NCI-H1105 treated with DMSO at 0.1 percent for 48 hours (cell line): ENCODE data around the gene ATN1.

ENCODE experiments used
- DNase-seq: peaks from one replicate; lab custom pipeline; 2025; lab: John Stamatoyannopoulos, UW

ATN1 gene

DNA sequence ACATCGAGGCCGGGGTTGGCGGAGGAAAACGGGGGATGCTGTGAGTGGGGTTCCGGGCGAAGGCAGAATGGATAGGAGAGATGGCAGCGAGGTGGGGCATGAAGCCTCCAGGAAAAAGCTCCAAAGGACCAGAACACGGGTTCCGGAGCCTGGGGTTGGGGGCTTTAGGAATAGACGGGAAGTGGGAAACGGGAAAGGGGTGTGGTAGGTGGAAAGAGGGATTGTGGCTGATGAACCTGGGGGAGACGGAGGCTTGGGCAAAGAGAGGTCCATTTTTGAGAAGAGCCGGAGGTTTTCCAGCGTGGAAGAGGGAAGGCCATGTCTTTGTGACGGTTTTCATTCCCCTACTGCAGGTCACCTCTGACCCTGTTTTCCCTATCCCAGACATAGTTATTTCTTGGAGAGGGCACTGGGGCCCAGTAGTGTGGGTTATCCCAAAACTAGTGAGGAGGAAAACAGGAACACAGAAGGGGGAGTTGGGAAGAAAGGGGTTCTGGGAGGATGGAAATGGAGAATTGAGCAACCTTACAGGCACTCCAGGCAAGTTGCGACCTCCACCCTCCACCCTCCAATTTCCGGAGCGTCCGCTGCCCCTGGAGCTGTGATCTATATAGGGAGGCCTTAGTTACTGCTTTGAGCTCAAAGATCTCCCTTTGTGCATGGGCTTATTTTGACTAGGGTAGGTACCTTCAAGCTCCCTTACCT, 1.1 kb downstream of the ATN1 start:
- DNase-seq: no peak

DNA sequence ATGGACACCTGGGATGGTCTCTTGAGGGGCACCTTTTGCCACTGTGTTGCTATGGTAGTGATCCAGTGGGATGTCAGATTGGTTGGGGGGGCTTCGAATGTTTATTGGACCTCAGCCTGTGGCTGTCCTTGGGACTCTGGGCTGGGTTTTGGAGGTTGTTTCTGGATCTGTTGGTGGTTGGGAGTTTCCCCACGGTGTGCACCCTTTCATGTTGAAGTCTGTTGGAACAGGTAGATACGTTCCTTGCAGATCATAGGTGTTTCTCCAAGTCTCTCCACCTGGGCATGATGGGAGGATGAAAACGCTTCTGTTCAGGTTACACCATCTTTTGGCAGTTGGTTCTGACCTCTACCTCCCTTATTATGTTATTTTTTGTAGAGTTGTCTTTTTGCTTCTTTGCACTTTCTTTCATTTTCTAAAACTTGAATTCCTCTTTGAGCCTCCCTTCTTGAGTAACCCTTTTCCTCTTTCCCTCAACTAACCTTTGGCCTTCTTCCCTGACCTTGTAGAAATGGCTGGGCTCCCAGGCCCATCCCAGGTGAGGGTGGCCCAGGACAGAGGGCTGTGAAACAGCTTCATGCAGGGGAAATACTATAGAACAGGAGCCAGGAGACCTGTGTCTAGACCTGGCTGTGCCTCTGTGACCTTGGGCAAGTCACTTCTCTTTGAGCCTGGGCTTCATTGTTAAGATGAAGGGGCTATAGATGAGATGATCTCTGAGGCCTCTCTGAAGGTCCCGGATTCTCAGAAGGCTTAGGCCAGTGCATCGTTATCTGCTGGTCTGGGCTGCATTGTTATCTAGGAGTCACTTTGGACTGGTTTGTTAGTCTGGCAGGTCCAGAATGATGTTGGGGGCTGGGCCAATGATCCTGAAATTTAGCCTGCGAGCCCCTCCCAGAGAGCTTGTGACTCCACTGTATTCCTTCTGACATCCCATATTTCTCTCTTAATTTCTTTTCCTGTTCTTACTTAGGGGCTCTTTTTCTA, 2.0 kb downstream of the ATN1 start:
- no peak for DNase-seq

GRCh38 chr12:6932766-6933165, 5.0 kb downstream of the ATN1 start:
- DNase-seq: no peak

- DNase-seq: no peak
Measured at GRCh38 chr12:6934110-6934509, 6.4 kb downstream of the ATN1 start.

GRCh38 chr12:6935371-6936193, 7.8 kb downstream of the ATN1 start:
- DNase-seq: no peak

GRCh38 chr12:6936194-6936635, 8.5 kb downstream of the ATN1 start:
- no peak for DNase-seq

- DNase-seq: peak; percentile 72
Measured at GRCh38 chr12:6936636-6937480, 9.1 kb downstream of the ATN1 start.

- peak; percentile 97 for DNase-seq
Measured at GRCh38 chr12:6937481-6938352, 10.0 kb downstream of the ATN1 start.

DNA sequence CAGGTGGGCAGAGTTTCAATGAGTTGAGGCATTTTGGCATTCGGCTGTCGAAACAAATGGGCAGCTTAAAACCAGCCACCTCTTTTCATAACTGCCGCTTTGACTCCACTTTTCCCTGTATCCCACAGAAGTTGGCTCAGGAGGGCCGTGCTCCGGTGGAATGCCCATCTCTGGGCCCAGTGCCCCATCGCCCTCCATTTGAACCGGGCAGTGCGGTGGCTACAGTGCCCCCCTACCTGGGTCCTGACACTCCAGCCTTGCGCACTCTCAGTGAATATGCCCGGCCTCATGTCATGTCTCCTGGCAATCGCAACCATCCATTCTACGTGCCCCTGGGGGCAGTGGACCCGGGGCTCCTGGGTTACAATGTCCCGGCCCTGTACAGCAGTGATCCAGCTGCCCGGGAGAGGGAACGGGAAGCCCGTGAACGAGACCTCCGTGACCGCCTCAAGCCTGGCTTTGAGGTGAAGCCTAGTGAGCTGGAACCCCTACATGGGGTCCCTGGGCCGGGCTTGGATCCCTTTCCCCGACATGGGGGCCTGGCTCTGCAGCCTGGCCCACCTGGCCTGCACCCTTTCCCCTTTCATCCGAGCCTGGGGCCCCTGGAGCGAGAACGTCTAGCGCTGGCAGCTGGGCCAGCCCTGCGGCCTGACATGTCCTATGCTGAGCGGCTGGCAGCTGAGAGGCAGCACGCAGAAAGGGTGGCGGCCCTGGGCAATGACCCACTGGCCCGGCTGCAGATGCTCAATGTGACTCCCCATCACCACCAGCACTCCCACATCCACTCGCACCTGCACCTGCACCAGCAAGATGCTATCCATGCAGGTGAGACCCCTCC, 10.8 kb downstream of the ATN1 start:
- DNase-seq: no peak

- DNase-seq: no peak
Measured at GRCh38 chr12:6939191-6939540, 11.4 kb downstream of the ATN1 start.

DNA sequence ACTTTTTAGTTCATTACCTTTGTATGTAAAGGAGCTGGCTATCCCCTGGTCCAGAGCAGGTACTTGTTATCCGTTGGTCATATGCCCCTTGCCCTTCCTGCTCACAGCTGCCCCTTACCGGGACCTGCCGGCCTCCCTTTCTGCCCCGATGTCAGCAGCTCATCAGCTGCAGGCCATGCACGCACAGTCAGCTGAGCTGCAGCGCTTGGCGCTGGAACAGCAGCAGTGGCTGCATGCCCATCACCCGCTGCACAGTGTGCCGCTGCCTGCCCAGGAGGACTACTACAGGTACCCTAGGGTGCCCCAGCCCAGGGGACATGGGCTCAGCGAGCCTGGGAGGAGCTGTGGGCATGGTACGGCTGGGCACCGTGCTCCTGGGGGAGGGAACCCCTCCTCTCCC, 13.5 kb downstream of the ATN1 start:
- no peak for DNase-seq

GRCh38 chr12:6941782-6942181, 14.0 kb downstream of the ATN1 start:
- no peak for DNase-seq

DNA sequence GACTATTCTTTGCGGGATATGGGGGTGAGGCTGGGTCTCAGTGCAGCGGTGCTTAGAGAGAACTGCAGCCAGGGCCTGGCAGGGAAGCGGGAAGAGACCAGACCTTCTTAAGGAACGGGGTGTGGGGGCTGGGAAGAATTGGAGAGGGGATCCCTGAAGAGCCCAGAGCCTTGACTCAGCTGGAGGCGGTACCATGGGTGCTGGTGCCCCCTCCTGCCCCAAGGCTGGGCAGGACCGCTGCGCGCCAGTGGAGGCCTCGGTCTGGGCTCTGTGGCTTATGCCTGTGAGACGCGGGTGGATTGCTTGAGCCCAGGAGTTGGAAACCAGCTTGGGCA, 14.5 kb downstream of the ATN1 start:
- no peak for DNase-seq

DNA sequence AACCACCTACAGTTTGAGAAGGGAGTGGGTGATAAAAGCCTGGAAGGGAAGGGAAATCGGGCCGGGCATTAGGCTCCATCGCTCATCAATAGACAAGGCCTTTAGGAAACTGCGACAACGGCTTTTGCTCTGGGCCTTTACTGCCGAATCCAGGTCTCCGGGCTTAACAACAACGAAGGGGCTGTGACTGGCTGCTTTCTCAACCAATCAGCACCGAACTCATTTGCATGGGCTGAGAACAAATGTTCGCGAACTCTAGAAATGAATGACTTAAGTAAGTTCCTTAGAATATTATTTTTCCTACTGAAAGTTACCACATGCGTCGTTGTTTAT, 15.6 kb downstream of the ATN1 start:
- DNase-seq: peak; percentile 93

- DNase-seq: peak; percentile 95
Measured at GRCh38 chr12:6943722-6944380, 16.1 kb downstream of the ATN1 start, which contains the start of the genes C12orf57 and RNU7-1. C12orf57 (plus strand) TSS chr12:6944022; CDS start chr12:6944122, 100 bp downstream. RNU7-1 (plus strand) TSS chr12:6943816.

DNA sequence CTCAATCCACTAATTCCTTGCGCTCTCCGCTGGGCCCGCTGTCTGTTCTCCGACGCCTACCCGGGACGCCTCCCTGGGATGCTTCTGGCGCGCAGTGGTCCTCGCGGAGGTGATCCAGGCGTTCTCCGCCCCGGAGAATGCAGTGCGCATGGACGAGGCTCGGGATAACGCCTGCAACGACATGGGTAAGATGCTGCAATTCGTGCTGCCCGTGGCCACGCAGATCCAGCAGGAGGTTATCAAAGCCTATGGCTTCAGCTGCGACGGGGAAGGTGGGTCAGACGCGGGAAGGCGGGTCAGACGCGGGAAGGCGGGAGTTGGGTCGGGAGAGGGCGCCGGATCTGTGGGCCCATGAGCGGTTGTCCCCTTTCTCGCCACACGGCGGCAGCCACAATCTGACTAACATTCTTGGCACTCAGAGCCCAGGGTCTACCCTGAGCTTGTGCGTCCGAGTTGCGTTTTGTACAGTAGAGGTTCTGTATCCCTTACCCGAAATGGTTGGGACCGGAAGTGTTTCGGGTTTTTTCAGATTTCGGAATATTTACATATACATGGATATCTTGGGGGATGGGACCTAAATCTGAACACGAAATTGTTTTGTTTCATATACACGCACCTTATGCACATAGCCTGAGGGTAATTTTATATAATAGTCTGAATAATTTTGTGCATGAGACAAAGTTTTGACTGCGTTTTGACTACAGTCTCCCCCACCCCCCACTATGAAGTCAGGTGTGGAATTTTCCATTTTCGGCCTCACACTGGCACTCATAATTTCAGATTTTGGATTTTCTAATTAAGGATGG, 16.8 kb downstream of the ATN1 start:
- DNase-seq: peak; percentile 95

DNA sequence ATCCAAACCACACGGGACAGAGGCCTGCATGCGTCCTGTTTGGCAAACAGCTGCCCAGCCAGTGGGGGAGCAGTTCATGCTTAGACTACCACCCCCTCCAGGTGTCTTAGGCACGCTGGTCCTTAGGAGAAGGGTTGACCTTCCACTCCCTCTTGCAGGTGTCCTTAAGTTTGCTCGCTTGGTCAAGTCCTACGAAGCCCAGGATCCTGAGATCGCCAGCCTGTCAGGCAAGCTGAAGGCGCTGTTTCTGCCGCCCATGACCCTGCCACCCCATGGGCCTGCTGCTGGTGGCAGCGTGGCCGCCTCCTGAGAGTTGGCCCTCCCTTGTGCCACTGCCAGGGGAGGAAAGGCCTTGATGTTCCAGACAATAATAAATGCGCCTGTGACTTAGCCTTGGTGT, 17.9 kb downstream of the ATN1 start:
- no peak for DNase-seq
